GM12891 (cell line): ENCODE measurements around the gene GPC5.

Experiments used
- POLR2A ChIP-seq: IDR thresholded peaks from 2 replicates; pipeline ENCODE4 v1.6.1; 2011; ENCODE audit warnings: low read depth, low read length, control low read depth
- POLR2AphosphoS5 ChIP-seq: IDR thresholded peaks from 2 replicates; pipeline ENCODE4 v1.6.1; 2011; ENCODE audit warnings: low read depth, low read length, control low read depth
- POU2F2 ChIP-seq: IDR thresholded peaks from 2 replicates; pipeline ENCODE4 v1.6.1; 2011; ENCODE audit warnings: low read depth, mild to moderate bottlenecking, control low read depth, low read length, moderate library complexity
- SPI1 ChIP-seq: IDR thresholded peaks from 2 replicates; pipeline ENCODE4 v1.6.1; 2011; ENCODE audit warnings: low read depth, low read length, control low read depth
- TAF1 ChIP-seq: IDR thresholded peaks from 2 replicates; pipeline ENCODE4 v1.6.1; 2011; ENCODE audit warnings: low read depth, low read length, control low read depth

DNA sequence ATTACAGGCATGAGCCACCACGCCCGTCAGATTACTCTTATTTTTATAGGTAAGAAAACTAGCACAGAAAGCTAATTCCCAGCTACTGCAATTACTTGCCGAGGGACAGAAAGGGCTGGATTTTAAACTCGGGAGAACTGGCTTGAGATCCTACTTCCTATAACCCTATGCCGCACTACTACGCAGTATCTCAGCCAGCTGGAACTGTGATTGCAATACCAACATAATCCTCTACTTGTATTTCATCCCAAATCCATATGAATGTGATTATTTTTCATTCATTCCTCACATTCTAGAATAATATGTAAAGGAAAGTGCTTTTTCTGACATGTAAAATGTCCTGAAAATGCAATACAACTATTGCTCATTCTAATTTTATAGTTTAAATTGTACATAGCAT lies 1054.4 kb downstream of the GPC5 start:
- TF ChIP-seq TAF1 (no peak), POLR2AphosphoS5 (no peak), POLR2A (no peak), SPI1 (no peak), POU2F2 (no peak)
